ENCODE data around the gene COQ7.
A peak's percentile ranks its signal among the peaks of the same experiment; 100 is the strongest.

COQ7 gene

DNA sequence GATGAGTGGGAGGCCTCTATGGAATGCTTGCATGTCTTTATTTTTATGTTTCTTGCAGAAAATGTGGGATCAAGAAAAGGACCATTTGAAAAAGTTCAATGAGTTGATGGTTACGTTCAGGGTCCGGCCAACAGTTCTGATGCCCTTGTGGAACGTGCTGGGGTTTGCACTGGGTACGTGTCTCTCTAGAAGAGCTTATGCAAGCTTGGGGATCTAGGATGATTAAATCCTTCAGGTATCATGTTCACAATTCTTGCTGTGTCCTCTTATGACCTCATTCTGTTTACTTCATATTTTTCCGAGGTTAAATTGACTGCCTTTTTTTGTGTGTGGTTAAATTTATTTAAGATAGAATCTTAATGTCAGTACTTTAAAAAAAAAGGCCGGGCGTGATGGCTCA lies 6.4 kb downstream of the COQ7 start:
- no peaks in the 10 kb centered on the region for H3K9me3 Mint-ChIP-seq
- H3K27me3 Mint-ChIP-seq = no peaks in the 10 kb centered on the region
- H3K36me3 Mint-ChIP-seq = peaks cover 37% of the 10 kb centered on the region
- H3K4me1 Mint-ChIP-seq = peaks cover 7% of the 10 kb centered on the region
- ATAC-seq = no peak
- no peak overlapping the region for H3K27ac Mint-ChIP-seq
- H3K4me3 Mint-ChIP-seq = no peak overlapping the region

DNA sequence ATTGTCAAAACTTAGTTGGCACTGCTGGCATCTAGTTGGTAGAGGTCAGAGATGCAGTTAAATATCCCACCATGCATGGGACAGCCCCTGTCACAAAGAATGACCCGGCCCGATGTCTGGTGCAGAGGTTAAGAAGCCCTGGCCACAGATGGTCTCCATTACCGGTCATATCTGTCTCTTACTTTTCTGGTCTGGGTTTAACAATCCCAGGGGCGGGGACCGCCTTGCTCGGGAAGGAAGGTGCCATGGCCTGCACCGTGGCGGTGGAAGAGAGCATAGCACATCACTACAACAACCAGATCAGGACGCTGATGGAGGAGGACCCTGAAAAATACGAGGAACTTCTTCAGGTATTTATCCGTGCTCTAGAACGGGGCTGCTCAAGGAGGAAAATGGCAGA lies 8.1 kb downstream of the COQ7 start:
- Mint-ChIP-seq H3K27me3 (no peaks in the 10 kb centered on the region), H3K4me1 (peaks cover 7% of the 10 kb centered on the region), H3K4me3 (no peak overlapping the region), H3K27ac (no peak overlapping the region), H3K36me3 (peaks cover 38% of the 10 kb centered on the region), H3K9me3 (no peaks in the 10 kb centered on the region)
- ATAC-seq = no peak

DNA sequence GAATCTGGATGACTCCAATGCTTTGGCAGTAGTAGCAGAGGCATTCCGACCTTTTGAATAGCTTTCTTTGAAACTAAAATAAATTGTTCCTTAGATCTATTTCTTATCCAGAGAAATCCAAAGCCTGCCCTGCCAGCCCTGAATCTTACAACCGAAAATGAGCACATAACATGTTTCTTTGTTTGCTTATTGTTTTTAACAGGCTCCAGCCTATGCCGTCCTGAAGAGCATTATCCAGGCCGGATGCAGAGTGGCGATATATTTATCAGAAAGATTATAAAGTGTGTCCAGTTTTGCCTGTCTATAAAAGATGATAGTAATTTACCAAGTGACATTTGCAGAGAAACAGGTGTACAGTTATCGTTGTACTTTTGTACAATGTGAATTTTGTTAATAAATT lies 10.5 kb downstream of the COQ7 start:
- no peak for ATAC-seq
- no peaks in the 10 kb centered on the region for H3K9me3 Mint-ChIP-seq
- no peak overlapping the region for H3K4me3 Mint-ChIP-seq
- H3K4me1 Mint-ChIP-seq = no peaks in the 10 kb centered on the region
- no peaks in the 10 kb centered on the region for H3K27me3 Mint-ChIP-seq
- H3K27ac Mint-ChIP-seq = no peak overlapping the region
- peaks cover 36% of the 10 kb centered on the region for H3K36me3 Mint-ChIP-seq

DNA sequence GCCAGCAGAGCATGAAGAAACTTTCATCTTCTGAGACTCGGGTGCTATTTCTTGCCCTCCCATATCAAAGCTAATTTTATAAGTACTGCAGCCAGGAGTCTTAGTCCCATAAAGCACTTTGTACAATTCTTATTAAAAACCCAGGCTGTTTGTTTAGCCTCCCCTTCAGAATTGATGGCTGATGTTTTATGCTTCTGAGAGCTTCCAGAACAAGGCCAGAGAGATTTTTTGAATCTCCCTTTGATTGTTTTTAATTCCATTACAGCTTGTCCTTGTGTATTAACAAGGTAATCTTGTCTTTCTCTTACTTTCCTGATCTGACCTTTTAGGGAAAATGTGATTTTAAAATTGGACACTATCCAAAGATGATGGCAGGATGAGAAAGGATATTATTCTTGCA lies 16.3 kb downstream of the COQ7 start:
- Mint-ChIP-seq H3K27ac (no peak overlapping the region), H3K4me1 (peaks cover 12% of the 10 kb centered on the region), H3K27me3 (peaks cover 13% of the 10 kb centered on the region)

DNA sequence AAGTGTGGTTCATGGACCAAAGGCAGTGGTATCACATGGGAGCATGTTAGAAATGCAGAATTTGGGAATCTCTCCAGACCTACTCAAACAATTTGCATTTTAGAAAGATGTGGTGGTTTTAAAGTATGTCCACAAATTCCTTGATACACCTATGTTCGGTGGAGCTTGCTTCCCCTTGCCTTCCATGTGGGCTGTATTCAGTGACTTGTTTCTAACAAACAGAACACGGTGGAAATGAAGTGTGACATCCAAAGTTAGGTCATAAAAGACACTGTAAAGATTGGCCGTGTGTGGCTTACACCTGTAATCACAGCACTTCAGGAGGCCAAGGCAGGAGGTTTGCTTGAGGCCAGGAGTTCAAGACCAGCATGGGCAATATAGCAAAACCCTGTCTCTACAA lies 16.7 kb downstream of the COQ7 start:
- ATAC-seq = no peak
- Mint-ChIP-seq H3K36me3 (peaks cover 14% of the 10 kb centered on the region), H3K4me3 (no peak overlapping the region), H3K27me3 (peaks cover 13% of the 10 kb centered on the region), H3K9me3 (no peaks in the 10 kb centered on the region), H3K27ac (no peak overlapping the region), H3K4me1 (peaks cover 12% of the 10 kb centered on the region)

More for the DNA sequence above, 16.3 kb downstream of the COQ7 start:
- ATAC-seq = no peak
- Mint-ChIP-seq H3K9me3 (no peaks in the 10 kb centered on the region), H3K4me3 (no peak overlapping the region), H3K36me3 (peaks cover 17% of the 10 kb centered on the region)

DNA sequence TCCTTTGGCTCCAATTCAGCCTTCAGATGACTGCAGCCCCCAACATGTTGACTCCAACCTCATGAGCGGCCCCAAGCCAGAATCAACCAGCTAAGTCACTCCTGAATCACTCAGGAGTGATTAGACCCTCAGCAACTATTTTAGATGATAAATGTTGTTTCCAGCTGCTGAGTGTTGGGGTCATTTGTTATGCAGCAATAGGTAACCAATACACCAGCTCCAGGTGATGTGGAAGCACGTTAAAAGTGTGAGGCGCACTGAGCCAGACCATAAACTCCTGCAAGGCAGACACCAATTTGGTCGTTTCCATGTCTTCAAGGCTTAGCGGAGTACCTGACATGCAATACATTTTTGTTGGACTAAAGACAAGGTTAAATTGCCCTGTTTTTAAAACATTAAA lies 17.5 kb downstream of the COQ7 start:
- Mint-ChIP-seq H3K4me3 (no peak overlapping the region), H3K27me3 (peaks cover 13% of the 10 kb centered on the region), H3K9me3 (no peaks in the 10 kb centered on the region), H3K27ac (no peak overlapping the region), H3K4me1 (peaks cover 12% of the 10 kb centered on the region), H3K36me3 (peaks cover 14% of the 10 kb centered on the region)
- no peak for ATAC-seq

DNA sequence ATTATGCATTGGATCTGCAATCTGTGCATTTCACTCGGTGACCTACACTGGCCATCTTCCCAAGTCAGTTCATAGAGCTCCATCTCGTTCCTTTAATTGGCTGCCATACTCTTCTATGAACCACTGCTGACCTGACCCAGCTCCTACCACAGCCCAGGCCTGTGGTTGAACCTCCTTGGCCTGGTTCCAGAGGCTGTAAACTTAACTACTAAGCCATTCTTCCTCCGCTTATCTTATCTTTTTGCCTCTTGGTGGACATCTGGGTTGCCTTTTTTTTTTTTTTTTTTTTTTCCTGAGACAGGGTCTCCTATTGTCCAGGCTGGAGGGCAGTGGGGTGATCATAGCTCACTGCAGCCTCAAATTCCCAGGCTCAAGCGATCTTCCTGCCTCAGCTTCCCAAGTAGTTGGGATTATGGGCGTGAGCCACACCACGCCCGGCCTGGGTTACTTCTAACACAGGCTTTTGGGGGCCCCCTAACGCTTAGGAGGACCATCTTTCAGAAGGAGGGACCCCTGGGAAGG lies 18.3 kb downstream of the COQ7 start:
- ATAC-seq = no peak
- Mint-ChIP-seq H3K9me3 (no peaks in the 10 kb centered on the region), H3K4me3 (no peak overlapping the region), H3K27ac (no peak overlapping the region), H3K27me3 (peaks cover 13% of the 10 kb centered on the region), H3K36me3 (peaks cover 15% of the 10 kb centered on the region), H3K4me1 (peaks cover 12% of the 10 kb centered on the region)

DNA sequence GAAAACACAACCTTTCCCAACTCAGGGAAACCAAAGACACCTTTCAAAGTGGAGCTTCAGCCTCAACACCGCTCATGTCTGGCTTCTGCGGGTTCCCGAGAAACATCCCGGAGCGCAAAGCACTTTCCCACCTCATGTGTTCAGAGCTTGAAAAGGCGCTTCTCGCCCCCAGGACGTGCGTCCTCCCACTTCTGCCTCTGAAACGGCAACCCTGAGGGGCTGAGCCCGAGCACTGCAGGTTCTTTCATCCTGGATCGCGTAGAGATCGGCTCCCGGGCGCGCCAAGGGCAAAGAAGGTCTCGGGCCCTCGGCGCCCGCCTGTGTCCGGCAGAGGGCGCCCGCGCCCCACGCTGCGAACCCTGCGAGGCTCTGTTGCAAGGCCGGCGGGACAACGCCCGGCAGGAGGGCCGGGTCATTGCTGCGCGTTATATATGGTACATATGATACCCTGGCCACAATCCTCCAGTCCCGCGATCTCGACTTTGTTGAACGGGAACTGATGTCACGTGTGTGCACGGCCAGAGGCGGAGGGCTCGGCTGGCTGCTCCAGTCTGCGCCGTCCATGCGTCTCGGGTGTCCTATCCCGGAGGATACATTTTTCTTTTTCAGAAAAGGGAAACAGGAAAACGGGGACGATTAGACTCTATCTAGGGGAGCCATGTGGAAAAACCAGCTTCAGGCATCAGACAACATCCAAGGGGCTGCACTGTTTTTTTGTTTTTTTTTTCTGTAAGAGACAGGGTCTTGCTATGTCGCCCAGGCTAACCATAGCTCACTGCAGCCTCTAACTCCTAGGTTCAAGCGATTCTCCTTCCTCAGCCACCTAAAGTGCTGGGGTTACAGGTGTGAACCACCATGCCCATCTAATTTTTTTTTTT lies 19.1 kb downstream of the COQ7 start:
- Mint-ChIP-seq H3K4me3 (peak overlapping the region; percentile 76), H3K36me3 (peaks cover 11% of the 10 kb centered on the region), H3K9me3 (peaks cover under 1% of the 10 kb centered on the region), H3K4me1 (peaks cover 12% of the 10 kb centered on the region), H3K27me3 (peaks cover 13% of the 10 kb centered on the region), H3K27ac (peak overlapping the region; percentile 59)
- peak; percentile 95 for ATAC-seq

DNA sequence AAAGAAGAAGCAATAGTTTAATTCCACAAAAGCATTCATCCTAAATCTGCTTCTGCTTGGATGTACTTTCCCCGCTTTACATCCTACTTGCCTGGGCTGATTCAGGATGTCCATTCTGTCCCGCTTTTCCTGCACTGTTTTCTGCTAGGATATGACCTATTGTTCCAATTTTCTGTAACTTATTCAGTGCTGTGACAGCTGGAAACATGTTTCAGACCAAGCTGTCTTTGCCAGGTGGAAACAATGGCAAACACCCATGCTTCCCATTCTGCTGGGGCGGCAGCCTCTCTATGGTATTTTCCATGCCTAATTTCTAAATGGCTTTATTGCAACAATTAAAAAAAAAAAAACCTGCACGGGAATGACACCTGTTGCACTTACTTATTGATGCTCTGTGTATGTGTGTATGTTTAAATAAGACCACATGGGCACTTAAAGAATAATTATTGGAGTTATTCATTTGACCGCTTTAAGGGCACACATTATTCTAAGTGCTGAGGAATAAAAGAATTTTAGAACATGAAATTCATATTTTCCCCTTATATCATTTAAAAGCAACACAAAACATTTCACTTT lies 21.0 kb downstream of the COQ7 start:
- Mint-ChIP-seq H3K4me1 (peaks cover 12% of the 10 kb centered on the region), H3K27ac (no peak overlapping the region), H3K27me3 (peaks cover 13% of the 10 kb centered on the region), H3K9me3 (peaks cover 11% of the 10 kb centered on the region), H3K36me3 (peaks cover 19% of the 10 kb centered on the region), H3K4me3 (no peak overlapping the region)
- ATAC-seq = no peak

DNA sequence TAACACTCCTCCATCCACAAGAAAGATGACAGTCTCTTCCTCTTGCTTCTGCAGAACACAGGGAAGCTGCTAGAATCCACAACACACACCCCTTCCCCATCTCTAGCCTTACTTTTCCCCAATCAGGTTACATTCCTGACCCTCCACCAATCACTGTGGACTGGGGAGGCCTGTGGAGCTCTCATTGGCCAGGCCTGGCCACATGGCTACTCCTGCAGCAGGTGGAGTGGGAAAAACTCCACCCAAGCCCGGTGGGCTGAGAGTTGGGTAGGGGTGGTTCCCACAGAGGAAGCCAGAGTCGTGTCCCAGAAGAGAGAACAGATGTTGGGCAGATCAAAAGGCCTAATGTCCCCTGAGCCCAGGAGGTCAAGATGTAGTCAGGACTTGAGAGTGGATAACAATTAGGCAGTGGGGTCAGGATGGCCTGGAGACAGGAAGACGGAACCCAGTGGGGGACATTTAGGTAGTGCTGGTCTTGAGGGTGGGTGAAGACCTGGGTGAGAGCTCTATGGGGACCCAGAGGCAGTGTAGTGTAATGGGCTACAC lies 22.1 kb downstream of the COQ7 start:
- Mint-ChIP-seq H3K4me3 (no peak overlapping the region), H3K27me3 (peaks cover 13% of the 10 kb centered on the region), H3K9me3 (peaks cover 11% of the 10 kb centered on the region), H3K4me1 (peaks cover 12% of the 10 kb centered on the region), H3K36me3 (peaks cover 19% of the 10 kb centered on the region), H3K27ac (no peak overlapping the region)
- no peak for ATAC-seq

DNA sequence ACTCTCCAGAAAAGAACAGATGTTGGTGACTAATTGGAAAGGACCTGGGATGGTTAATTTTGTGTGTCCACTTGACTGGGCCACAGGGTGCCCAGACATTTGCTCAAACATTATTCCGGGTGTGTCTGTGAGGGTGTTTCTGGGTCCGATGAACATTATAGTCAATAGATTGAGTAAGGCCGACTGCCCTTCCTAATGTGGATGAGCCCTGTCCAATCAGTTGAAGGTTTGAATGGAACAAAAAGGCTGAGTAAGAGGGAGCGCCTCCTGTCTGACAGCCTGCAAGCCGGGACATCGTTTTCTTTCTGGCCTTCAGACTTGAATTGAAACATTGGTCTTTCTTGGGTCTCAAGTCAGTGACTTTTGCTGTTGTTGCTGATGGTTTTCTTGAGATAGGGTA lies 23.5 kb downstream of the COQ7 start:
- Mint-ChIP-seq H3K4me1 (peaks cover 19% of the 10 kb centered on the region), H3K9me3 (peaks cover 14% of the 10 kb centered on the region), H3K4me3 (no peak overlapping the region), H3K36me3 (peaks cover 19% of the 10 kb centered on the region), H3K27me3 (peaks cover 5% of the 10 kb centered on the region), H3K27ac (no peak overlapping the region)
- ATAC-seq = no peak

DNA sequence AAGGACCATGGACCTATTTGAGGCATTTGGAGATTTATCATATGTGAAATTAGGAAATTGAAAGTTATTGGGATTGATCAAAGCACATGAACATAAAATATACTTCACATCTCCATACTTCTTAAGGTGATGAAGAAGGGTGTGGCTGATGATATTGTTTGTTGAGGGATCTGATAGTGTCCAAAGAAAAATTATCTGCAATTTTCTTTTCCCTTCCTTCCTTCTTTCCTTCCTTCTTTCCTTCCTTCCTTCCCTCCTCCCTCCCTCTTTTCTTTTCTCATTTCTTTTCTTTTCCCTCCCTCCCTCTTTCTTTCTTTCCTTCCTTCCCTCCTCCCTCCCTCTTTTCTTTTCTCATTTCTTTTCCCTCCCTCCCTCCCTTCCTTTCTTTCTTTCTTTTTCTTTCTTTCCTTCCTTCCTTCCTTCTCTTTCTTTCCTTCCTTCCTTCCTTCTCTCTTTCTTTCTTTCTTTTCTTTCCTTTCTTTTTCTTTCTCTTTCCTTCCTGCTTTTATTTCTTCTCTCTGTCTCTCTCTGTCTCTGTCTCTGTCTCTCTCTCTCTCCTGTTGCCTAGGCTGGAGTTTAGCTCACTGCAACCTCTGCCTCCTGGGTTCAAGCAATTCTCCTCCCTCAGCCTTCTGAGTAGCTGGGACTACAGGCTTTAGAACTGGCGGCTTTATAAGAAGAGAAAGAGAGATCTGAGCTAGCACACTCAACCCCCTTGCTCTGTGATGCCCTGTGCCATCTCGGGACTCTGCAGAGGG lies 25.4 kb downstream of the COQ7 start:
- ATAC-seq = no peak

DNA sequence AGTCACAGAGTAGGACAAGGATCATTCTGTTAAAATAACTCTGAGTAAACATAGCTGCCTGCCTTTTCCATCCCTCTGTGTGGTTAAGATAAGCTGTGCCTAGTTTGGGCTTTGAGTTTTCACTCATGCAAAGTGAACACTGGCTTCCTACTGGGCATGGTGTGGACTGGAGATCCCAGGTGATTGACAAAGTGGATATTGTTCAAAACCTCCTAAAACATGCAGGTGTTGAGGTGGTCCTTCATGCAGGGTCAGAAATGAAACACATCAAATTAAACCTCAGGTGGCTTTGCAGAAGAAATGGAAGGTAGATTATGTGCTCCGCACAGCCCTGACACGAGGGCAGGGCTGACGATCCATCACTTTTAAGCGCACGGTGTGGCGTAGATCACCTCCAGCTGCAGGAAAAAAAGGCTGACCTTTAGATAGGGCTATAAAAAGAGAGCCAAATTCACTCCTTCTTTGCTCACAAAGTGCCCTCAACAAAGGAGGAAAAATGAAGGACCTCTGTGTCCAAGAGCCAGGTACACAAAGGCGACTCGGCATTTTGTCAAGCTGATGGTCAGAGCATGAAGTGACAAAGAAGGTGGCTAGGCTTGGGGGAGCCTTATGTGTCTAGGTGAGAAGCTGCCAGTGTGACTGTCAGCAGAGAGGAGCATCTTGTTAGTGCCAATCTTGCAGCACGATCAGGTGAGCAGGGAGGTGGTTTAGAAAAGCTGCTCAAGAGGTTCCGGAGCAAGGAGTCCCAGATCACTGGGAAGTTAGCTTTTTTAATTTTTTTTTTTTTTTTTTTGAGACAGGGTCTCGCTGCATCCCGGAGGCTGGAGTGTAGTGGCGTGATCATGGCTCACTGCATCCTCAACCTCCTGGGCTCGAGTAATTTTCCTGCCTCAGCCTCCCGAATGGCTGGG lies 26.5 kb downstream of the COQ7 start:
- H3K27ac Mint-ChIP-seq = no peak overlapping the region

More for the DNA sequence above, 25.4 kb downstream of the COQ7 start:
- peaks cover 22% of the 10 kb centered on the region for H3K36me3 Mint-ChIP-seq
- no peaks in the 10 kb centered on the region for H3K27me3 Mint-ChIP-seq
- no peak overlapping the region for H3K4me3 Mint-ChIP-seq
- peak overlapping the region; percentile 53 for H3K27ac Mint-ChIP-seq
- H3K9me3 Mint-ChIP-seq = peaks cover 16% of the 10 kb centered on the region
- peaks cover 15% of the 10 kb centered on the region for H3K4me1 Mint-ChIP-seq

More for the DNA sequence above, 26.5 kb downstream of the COQ7 start:
- H3K27me3 Mint-ChIP-seq = no peaks in the 10 kb centered on the region
- peaks cover 28% of the 10 kb centered on the region for H3K36me3 Mint-ChIP-seq
- peaks cover 18% of the 10 kb centered on the region for H3K9me3 Mint-ChIP-seq
- H3K4me1 Mint-ChIP-seq = peaks cover 15% of the 10 kb centered on the region
- no peak for ATAC-seq
- H3K4me3 Mint-ChIP-seq = no peak overlapping the region
